Osteocyte (in vitro differentiated cells): ENCODE measurements around the gene CNPPD1. TPM values are rescaled to one million over a fixed set of nuclear protein-coding genes. Genes with fewer than 3 reads are reported as not detected.

ENCODE experiments used
- DNase-seq: peaks from one replicate; pipeline ENCODE4 v3.0.0; 2021; ENCODE audit warnings: mixed read lengths; ENCODE audit not compliant: unreplicated experiment; ENCODE audit errors: extremely low spot score
- H3K27ac Mint-ChIP-seq: one replicate; pipeline ENCODE4 v1.8.0; 2021; ENCODE audit warnings: mild to moderate bottlenecking, mixed read lengths; ENCODE audit not compliant: unreplicated experiment
- H3K27me3 Mint-ChIP-seq: one replicate; pipeline ENCODE4 v1.8.0; 2021; ENCODE audit warnings: mixed read lengths; ENCODE audit not compliant: unreplicated experiment
- H3K36me3 Mint-ChIP-seq: one replicate; pipeline ENCODE4 v1.8.0; 2021; ENCODE audit warnings: mixed read lengths; ENCODE audit not compliant: unreplicated experiment
- H3K4me1 Mint-ChIP-seq: one replicate; pipeline ENCODE4 v1.8.0; 2021; ENCODE audit warnings: mixed read lengths; ENCODE audit not compliant: unreplicated experiment
- H3K4me3 Mint-ChIP-seq: one replicate; pipeline ENCODE4 v1.8.0; 2021; ENCODE audit warnings: mild to moderate bottlenecking, moderate library complexity, mixed read lengths; ENCODE audit not compliant: unreplicated experiment
- H3K9me3 Mint-ChIP-seq: one replicate; pipeline ENCODE4 v1.8.0; 2021; ENCODE audit warnings: mixed read lengths; ENCODE audit not compliant: unreplicated experiment
- CTCF ChIP-seq: fragments of 200-600 bp; sonication (generic); IDR thresholded peaks from 2 replicates; pipeline ENCODE4 v1.5.0; 2021; ENCODE audit warnings: antibody characterized with exemption, mild to moderate bottlenecking, moderate library complexity
- total RNA-seq: library from RNA; stranded (reverse); gene quantifications from 2 replicates; pipeline ENCODE4 v1.2.1, GENCODE V29; 2021

CNPPD1 gene
- total RNA-seq, 1 donor from 2014 or later: 45.7 TPM

- no peak within 1 kb of the TSS for H3K27ac Mint-ChIP-seq
- no peak for TF ChIP-seq CTCF
Observed at GRCh38 chr2:219169930-219170654, 6.6 kb downstream of the CNPPD1 start, which contains the start of gene SLC23A3. TSS of gene SLC23A3 (minus strand) at chr2:219170029. CDS start at chr2:219169984, 45 bp downstream.

GRCh38 chr2:219168932-219169331 lies 7.8 kb downstream of the CNPPD1 start:
- no peak for TF ChIP-seq CTCF
- Mint-ChIP-seq H3K9me3 (no peaks in the 10 kb centered on the region), H3K36me3 (peaks cover 8% of the 10 kb centered on the region)

More at GRCh38 chr2:219169930-219170654, 6.6 kb downstream of the CNPPD1 start, which contains the start of gene SLC23A3:
- DNase-seq: no peak
- peaks cover 15% of the 10 kb centered on the region for H3K36me3 Mint-ChIP-seq
- H3K4me3 Mint-ChIP-seq: no peak within 1 kb of the TSS
- H3K27me3 Mint-ChIP-seq: no peaks in the 10 kb centered on the region
- H3K9me3 Mint-ChIP-seq: no peaks in the 10 kb centered on the region
- H3K4me1 Mint-ChIP-seq: peaks cover 9% of the 10 kb centered on the region

GRCh38 chr2:219168526-219168925 lies 8.2 kb downstream of the CNPPD1 start:
- Mint-ChIP-seq H3K9me3 (no peaks in the 10 kb centered on the region), H3K4me3 (no peak overlapping the region), H3K36me3 (peaks cover 6% of the 10 kb centered on the region), H3K27me3 (no peaks in the 10 kb centered on the region), H3K27ac (no peak overlapping the region), H3K4me1 (peaks cover 7% of the 10 kb centered on the region)
- DNase-seq: no peak
- no peak for TF ChIP-seq CTCF

More at GRCh38 chr2:219168932-219169331, 7.8 kb downstream of the CNPPD1 start:
- DNase-seq: no peak
- Mint-ChIP-seq H3K27me3 (no peaks in the 10 kb centered on the region), H3K4me1 (peaks cover 7% of the 10 kb centered on the region), H3K27ac (no peak overlapping the region), H3K4me3 (no peak overlapping the region)

- no peak overlapping the region for H3K4me3 Mint-ChIP-seq
- no peaks in the 10 kb centered on the region for H3K27me3 Mint-ChIP-seq
- no peak for TF ChIP-seq CTCF
- no peak overlapping the region for H3K27ac Mint-ChIP-seq
- H3K9me3 Mint-ChIP-seq: no peaks in the 10 kb centered on the region
- peaks cover 6% of the 10 kb centered on the region for H3K36me3 Mint-ChIP-seq
- peaks cover 7% of the 10 kb centered on the region for H3K4me1 Mint-ChIP-seq
- no peak for DNase-seq
Observed at GRCh38 chr2:219167997-219168396, 8.7 kb downstream of the CNPPD1 start.

GRCh38 chr2:219165058-219165911 lies 11.4 kb downstream of the CNPPD1 start:
- Mint-ChIP-seq H3K27ac (no peak overlapping the region), H3K9me3 (no peaks in the 10 kb centered on the region), H3K4me3 (no peak overlapping the region), H3K36me3 (no peaks in the 10 kb centered on the region), H3K27me3 (no peaks in the 10 kb centered on the region), H3K4me1 (peaks cover 8% of the 10 kb centered on the region)
- DNase-seq: no peak
- TF ChIP-seq CTCF: no peak
